ENCODE data around the gene UBAP2. TPM values are rescaled to one million over a fixed set of nuclear protein-coding genes. Genes with fewer than 3 reads are reported as not detected.

UBAP2 gene, protein sequence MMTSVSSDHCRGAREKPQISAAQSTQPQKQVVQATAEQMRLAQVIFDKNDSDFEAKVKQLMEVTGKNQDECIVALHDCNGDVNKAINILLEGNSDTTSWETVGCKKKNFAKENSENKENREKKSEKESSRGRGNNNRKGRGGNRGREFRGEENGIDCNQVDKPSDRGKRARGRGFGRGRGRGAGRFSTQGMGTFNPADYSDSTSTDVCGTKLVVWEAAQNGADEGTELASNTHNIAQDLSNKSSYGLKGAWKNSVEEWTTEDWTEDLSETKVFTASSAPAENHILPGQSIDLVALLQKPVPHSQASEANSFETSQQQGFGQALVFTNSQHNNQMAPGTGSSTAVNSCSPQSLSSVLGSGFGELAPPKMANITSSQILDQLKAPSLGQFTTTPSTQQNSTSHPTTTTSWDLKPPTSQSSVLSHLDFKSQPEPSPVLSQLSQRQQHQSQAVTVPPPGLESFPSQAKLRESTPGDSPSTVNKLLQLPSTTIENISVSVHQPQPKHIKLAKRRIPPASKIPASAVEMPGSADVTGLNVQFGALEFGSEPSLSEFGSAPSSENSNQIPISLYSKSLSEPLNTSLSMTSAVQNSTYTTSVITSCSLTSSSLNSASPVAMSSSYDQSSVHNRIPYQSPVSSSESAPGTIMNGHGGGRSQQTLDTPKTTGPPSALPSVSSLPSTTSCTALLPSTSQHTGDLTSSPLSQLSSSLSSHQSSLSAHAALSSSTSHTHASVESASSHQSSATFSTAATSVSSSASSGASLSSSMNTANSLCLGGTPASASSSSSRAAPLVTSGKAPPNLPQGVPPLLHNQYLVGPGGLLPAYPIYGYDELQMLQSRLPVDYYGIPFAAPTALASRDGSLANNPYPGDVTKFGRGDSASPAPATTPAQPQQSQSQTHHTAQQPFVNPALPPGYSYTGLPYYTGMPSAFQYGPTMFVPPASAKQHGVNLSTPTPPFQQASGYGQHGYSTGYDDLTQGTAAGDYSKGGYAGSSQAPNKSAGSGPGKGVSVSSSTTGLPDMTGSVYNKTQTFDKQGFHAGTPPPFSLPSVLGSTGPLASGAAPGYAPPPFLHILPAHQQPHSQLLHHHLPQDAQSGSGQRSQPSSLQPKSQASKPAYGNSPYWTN
- 25.1 TPM for polyA plus RNA-seq (2013, experiment 1 of 2)
- polyA plus RNA-seq (2013, experiment 2 of 2), result 25.7 TPM

DNA sequence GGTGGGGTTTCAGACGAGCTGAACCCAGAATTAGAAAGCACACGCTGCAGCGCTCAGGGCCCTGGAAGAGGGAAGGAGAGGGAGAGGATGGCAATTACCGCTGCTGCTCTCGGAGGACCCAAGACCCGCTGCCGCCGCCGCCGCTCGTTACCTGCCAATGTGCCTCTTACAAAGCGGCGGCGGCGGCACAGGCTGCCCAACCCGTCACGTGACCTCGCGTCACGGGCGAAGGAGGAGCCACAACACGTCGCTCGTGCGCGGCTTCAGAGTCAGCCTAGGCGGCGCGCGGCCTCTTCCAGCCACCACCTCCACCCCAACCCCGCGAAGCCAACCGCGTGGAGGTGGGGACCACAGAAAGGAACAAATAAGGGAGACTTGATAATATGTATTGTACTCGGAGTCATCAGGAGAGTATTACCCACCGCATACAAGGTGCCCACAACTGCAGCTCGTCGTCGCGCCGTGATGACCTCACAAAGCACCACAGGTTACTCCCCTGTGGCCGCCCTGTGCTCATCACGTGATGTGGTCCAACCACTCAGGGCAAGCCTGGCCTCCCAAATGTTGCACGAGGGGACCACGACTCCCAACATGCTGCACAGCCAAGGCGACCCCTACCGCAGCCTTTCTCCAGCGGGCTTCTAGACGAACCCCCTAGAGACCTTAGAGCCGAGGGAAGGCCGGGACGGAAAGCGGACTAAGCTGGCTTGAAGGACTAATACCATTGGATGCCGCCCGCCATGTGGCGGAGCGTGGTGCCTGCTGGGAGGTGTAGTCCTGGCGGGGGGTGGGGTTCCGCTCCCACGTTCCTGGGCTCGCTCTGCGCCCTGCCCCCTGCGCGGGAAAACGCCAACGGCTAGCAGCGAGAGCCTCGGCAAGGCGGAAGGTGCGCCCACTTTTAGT lies at the start of gene UBAP2:
UBAP2 (minus strand) TSS at position 161 of the 903 bp plus-strand sequence. CDS start 31,739 bp downstream, outside the sequence.
- Histone ChIP-seq H3K9ac (ENCODE audit: low read depth, low read length, poor library complexity) (peak within 1 kb of the TSS; percentile 95), H3K27me3 (ENCODE audit: control insufficient read depth in 3 of 3, insufficient read depth in 3 of 3, low read depth in 1 of 3, low read length in 3 of 3) (no peaks in the 10 kb centered on the region), H2BK15ac (ENCODE audit: low read length) (peak within 1 kb of the TSS; percentile 17), H3K9me3 (replicated peaks in 1 of 2; ENCODE audit: control insufficient read depth in 2 of 2, insufficient read depth in 1 of 2, low read depth in 1 of 2, low read length in 2 of 2) (peaks cover 0 to 2% of the 10 kb centered on the region in 2 donors), H3K4ac (ENCODE audit: low read length) (peak within 1 kb of the TSS; percentile 11), H3K4me3 (ENCODE audit: low read length in 2 of 2) (peak within 1 kb of the TSS; percentile 84 to 99), H4K91ac (ENCODE audit: low read depth, low read length, poor library complexity) (no peak within 1 kb of the TSS), H3K23ac (ENCODE audit: low read depth, low read length, poor library complexity) (peak within 1 kb of the TSS; percentile 99), H2BK5ac (ENCODE audit: low read length) (peak within 1 kb of the TSS; percentile 33), H3K18ac (ENCODE audit: low read length) (peak within 1 kb of the TSS; percentile 99), H2AFZ (ENCODE audit: low read length) (peak within 1 kb of the TSS; percentile 98), H3K27ac (replicated peaks; ENCODE audit: low read length) (peak within 1 kb of the TSS; percentile 98), H2BK12ac (ENCODE audit: low read length) (no peak within 1 kb of the TSS), H4K8ac (ENCODE audit: low read depth, low read length) (no peak within 1 kb of the TSS), H3K4me1 (ENCODE audit: control insufficient read depth in 2 of 2, insufficient read depth in 1 of 2, low read depth in 1 of 2, low read length in 2 of 2) (peaks cover 6 to 16% of the 10 kb centered on the region in 2 donors), H2BK120ac (ENCODE audit: low read depth, low read length) (peak within 1 kb of the TSS; percentile 92), H3K79me1 (ENCODE audit: low read depth, low read length) (peaks cover 9% of the 10 kb centered on the region), H2AK5ac (ENCODE audit: low read depth, low read length) (peak within 1 kb of the TSS; percentile 88), H3K4me2 (ENCODE audit: insufficient read depth, low read length, poor library complexity, severe bottlenecking) (peak within 1 kb of the TSS; percentile 68), H3K14ac (ENCODE audit: low read length) (no peak within 1 kb of the TSS), H3K36me3 (replicated peaks in 1 of 2; ENCODE audit: control insufficient read depth in 2 of 2, insufficient read depth in 2 of 2, low read length in 2 of 2) (peaks cover 0 to 7% of the 10 kb centered on the region in 2 donors)
- WGBS, 2 donors (ENCODE audit: extremely low coverage in 2 of 2, insufficient read length in 2 of 2, insufficient replicate concordance in 1 of 2), result no CpG with 5 or more reads among the region's 70 CpGs
- DNase-seq (ENCODE audit: low spot score), result peak; percentile 99

DNA sequence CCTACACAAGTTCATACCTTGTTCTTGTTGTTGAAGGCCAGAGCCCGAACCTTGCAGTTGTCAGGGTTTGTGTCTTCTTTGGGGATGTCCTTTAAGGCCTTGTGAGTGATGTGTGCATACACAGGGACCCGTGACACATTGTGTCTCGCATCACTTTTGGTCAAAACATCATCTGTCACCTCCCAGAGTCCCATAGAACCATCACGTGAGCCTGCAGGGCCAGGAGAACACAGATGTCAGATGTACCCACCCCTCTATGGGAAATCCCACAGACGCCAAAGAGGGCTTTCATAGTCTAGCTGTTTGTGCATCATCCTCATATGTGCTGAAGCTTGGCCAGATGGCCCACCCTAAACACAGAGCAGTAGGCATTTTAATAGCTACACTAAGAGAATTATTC lies 49.6 kb upstream of the UBAP2 start:
- WGBS, 2 donors (ENCODE audit: extremely low coverage in 2 of 2, insufficient read length in 2 of 2, insufficient replicate concordance in 1 of 2), result no CpG with 5 or more reads among the region's 5 CpGs
- Histone ChIP-seq H2BK5ac (ENCODE audit: low read length) (no peak overlapping the region), H3K4me1 (ENCODE audit: control insufficient read depth in 2 of 2, insufficient read depth in 1 of 2, low read depth in 1 of 2, low read length in 2 of 2) (no peaks in the 10 kb centered on the region), H3K4me2 (ENCODE audit: insufficient read depth, low read length, poor library complexity, severe bottlenecking) (no peak overlapping the region), H2BK120ac (ENCODE audit: low read depth, low read length) (no peak overlapping the region), H2BK12ac (ENCODE audit: low read length) (no peak overlapping the region), H3K14ac (ENCODE audit: low read length) (no peak overlapping the region), H2AK5ac (ENCODE audit: low read depth, low read length) (no peak overlapping the region), H3K4me3 (ENCODE audit: low read length in 2 of 2) (no peak overlapping the region), H2BK15ac (ENCODE audit: low read length) (no peak overlapping the region), H4K8ac (ENCODE audit: low read depth, low read length) (no peak overlapping the region), H3K36me3 (replicated peaks in 1 of 2; ENCODE audit: control insufficient read depth in 2 of 2, insufficient read depth in 2 of 2, low read length in 2 of 2) (peaks cover 33 to 89% of the 10 kb centered on the region in 2 donors), H3K27ac (replicated peaks; ENCODE audit: low read length) (no peak overlapping the region), H2AFZ (ENCODE audit: low read length) (no peak overlapping the region), H3K23ac (ENCODE audit: low read depth, low read length, poor library complexity) (no peak overlapping the region), H4K91ac (ENCODE audit: low read depth, low read length, poor library complexity) (no peak overlapping the region), H3K27me3 (ENCODE audit: control insufficient read depth in 3 of 3, insufficient read depth in 3 of 3, low read depth in 1 of 3, low read length in 3 of 3) (no peaks in the 10 kb centered on the region), H3K4ac (ENCODE audit: low read length) (no peak overlapping the region), H3K9ac (ENCODE audit: low read depth, low read length, poor library complexity) (no peak overlapping the region), H3K79me1 (ENCODE audit: low read depth, low read length) (no peaks in the 10 kb centered on the region), H3K18ac (ENCODE audit: low read length) (no peak overlapping the region), H3K9me3 (replicated peaks in 1 of 2; ENCODE audit: control insufficient read depth in 2 of 2, insufficient read depth in 1 of 2, low read depth in 1 of 2, low read length in 2 of 2) (no peaks in the 10 kb centered on the region)
- no peak for DNase-seq (ENCODE audit: low spot score)

DNA sequence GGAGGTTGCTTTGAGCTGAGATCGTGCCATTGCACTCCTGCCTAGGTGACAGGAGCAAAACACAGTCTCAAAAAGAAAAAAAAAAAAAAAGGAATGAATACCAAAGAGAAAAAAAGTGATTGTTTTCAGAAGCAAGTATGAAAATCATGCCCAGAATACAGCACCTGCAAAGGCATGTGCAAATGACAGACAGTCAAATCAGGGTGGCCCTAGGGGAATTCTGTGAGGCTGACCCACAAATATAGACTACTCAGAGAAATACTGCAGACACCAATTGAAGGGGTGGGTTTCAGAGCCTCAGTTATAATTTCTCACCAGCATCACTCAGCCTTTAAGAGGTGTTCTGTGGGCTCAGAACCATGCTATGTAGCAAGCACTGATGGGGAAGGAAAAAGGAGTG lies 49.2 kb upstream of the UBAP2 start:
- Histone ChIP-seq H4K91ac (ENCODE audit: low read depth, low read length, poor library complexity) (no peak overlapping the region), H3K4me2 (ENCODE audit: insufficient read depth, low read length, poor library complexity, severe bottlenecking) (no peak overlapping the region), H2AFZ (ENCODE audit: low read length) (no peak overlapping the region), H2BK5ac (ENCODE audit: low read length) (no peak overlapping the region), H3K9ac (ENCODE audit: low read depth, low read length, poor library complexity) (no peak overlapping the region), H2AK5ac (ENCODE audit: low read depth, low read length) (no peak overlapping the region), H3K14ac (ENCODE audit: low read length) (no peak overlapping the region), H3K23ac (ENCODE audit: low read depth, low read length, poor library complexity) (no peak overlapping the region), H2BK120ac (ENCODE audit: low read depth, low read length) (no peak overlapping the region), H3K9me3 (replicated peaks in 1 of 2; ENCODE audit: control insufficient read depth in 2 of 2, insufficient read depth in 1 of 2, low read depth in 1 of 2, low read length in 2 of 2) (no peaks in the 10 kb centered on the region), H3K27me3 (ENCODE audit: control insufficient read depth in 3 of 3, insufficient read depth in 3 of 3, low read depth in 1 of 3, low read length in 3 of 3) (no peaks in the 10 kb centered on the region), H2BK15ac (ENCODE audit: low read length) (no peak overlapping the region), H3K4ac (ENCODE audit: low read length) (no peak overlapping the region), H4K8ac (ENCODE audit: low read depth, low read length) (no peak overlapping the region), H3K27ac (replicated peaks; ENCODE audit: low read length) (no peak overlapping the region), H2BK12ac (ENCODE audit: low read length) (no peak overlapping the region), H3K4me1 (ENCODE audit: control insufficient read depth in 2 of 2, insufficient read depth in 1 of 2, low read depth in 1 of 2, low read length in 2 of 2) (no peaks in the 10 kb centered on the region), H3K18ac (ENCODE audit: low read length) (no peak overlapping the region), H3K36me3 (replicated peaks in 1 of 2; ENCODE audit: control insufficient read depth in 2 of 2, insufficient read depth in 2 of 2, low read length in 2 of 2) (peaks cover 37 to 89% of the 10 kb centered on the region in 2 donors), H3K79me1 (ENCODE audit: low read depth, low read length) (no peaks in the 10 kb centered on the region), H3K4me3 (ENCODE audit: low read length in 2 of 2) (no peak overlapping the region)
- no peak for DNase-seq (ENCODE audit: low spot score)
- WGBS, 2 donors (ENCODE audit: extremely low coverage in 2 of 2, insufficient read length in 2 of 2, insufficient replicate concordance in 1 of 2), result no CpG with 5 or more reads among the region's 1 CpG

Measured in neuronal stem cell (in vitro differentiated cells).